Hepatocyte (in vitro differentiated cells): ENCODE results near the gene NRL. TPM values are rescaled to one million over a fixed set of nuclear protein-coding genes. Genes with fewer than 3 reads are reported as not detected.

Experiments used
- microRNA-seq: library from miRNA; unstranded; fragments of <30 nt; microRNA quantifications from one replicate; pipeline ENCODE4, GENCODE V29; 2017
- polyA plus RNA-seq: library from polyadenylated mRNA; unstranded; fragments of >200 nt; fragmentation: Nextera tagmentation; extraction: Ambion mirVana; gene quantifications from 2 replicates; pipeline ENCODE4 v1.2.1, GENCODE V29; 2016
- small RNA-seq: library from RNA; depleted of rRNA; stranded (forward); fragments of <200 nt; gene quantifications from one replicate; pipeline ENCODE3, GENCODE V24; 2014
- total RNA-seq: library from RNA; depleted of rRNA; stranded (reverse); fragments of >200 nt; gene quantifications from 2 replicates; pipeline ENCODE4 v1.2.3, GENCODE V29; 2014

The NRL gene
- total and polyA plus RNA-seq, 2 experiments from 2014 or later = 1.2 to 2.4 TPM

Small RNAs within 50 kb of the gene (microRNA-seq; reads per million reads assigned to microRNA genes)
- gene MIR7703 = not detected

Small RNAs within 50 kb of the gene (small RNA-seq; reads per million reads assigned to genes)
- not detected for gene RNA5SP383

Other genes starting within 250 kb of the NRL start
- 26.5 and 38.3 TPM in 2 replicates for gene DHRS4, start 161.2 kb downstream of the NRL start, total RNA-seq
- gene DHRS4, start 161.2 kb downstream of the NRL start, polyA plus RNA-seq = 41.3 and 47.4 TPM in 2 replicates
- gene DHRS4L2, start 126.0 kb downstream of the NRL start, total RNA-seq = 14.6 and 15.2 TPM in 2 replicates
- gene DHRS4L2, start 126.0 kb downstream of the NRL start, polyA plus RNA-seq = 22.6 and 28.4 TPM in 2 replicates
- gene CARMIL3, start 62.9 kb downstream of the NRL start, total RNA-seq = 0.37 and 0.40 TPM in 2 replicates
- 0.46 TPM in 1 of 2 replicates, not detected in the other for gene CARMIL3, start 62.9 kb downstream of the NRL start, polyA plus RNA-seq
- gene CPNE6, start 43.4 kb downstream of the NRL start, total RNA-seq = not detected in 2 replicates
- not detected in 2 replicates for gene CPNE6, start 43.4 kb downstream of the NRL start, polyA plus RNA-seq
- gene PCK2, start 20.6 kb downstream of the NRL start, total RNA-seq = 68.7 and 76.5 TPM in 2 replicates
- 75.0 and 88.8 TPM in 2 replicates for gene PCK2, start 20.6 kb downstream of the NRL start, polyA plus RNA-seq
- 78.9 and 85.4 TPM in 2 replicates for gene DCAF11, start 172 bp downstream of the NRL start, total RNA-seq
- 50.3 and 55.6 TPM in 2 replicates for gene DCAF11, start 172 bp downstream of the NRL start, polyA plus RNA-seq
- 0.24 and 1.0 TPM in 2 replicates for gene FITM1, start 15.7 kb upstream of the NRL start, total RNA-seq
- 0.62 and 2.2 TPM in 2 replicates for gene FITM1, start 15.7 kb upstream of the NRL start, polyA plus RNA-seq
- 123 and 134 TPM in 2 replicates for gene PSME1, start 21.2 kb upstream of the NRL start, total RNA-seq
- gene PSME1, start 21.2 kb upstream of the NRL start, polyA plus RNA-seq = 202 and 238 TPM in 2 replicates
- 13.8 TPM in 2 replicates for gene EMC9, start 26.6 kb upstream of the NRL start, total RNA-seq
- 32.2 and 34.1 TPM in 2 replicates for gene EMC9, start 26.6 kb upstream of the NRL start, polyA plus RNA-seq
- gene PSME2, start 31.7 kb upstream of the NRL start, total RNA-seq = 62.7 and 75.5 TPM in 2 replicates
- gene PSME2, start 31.7 kb upstream of the NRL start, polyA plus RNA-seq = 178 and 189 TPM in 2 replicates
- gene RNF31, start 32.5 kb upstream of the NRL start, total RNA-seq = 27.8 and 35.0 TPM in 2 replicates
- 27.3 and 29.7 TPM in 2 replicates for gene RNF31, start 32.5 kb upstream of the NRL start, polyA plus RNA-seq
- 33.7 and 42.7 TPM in 2 replicates for gene IRF9, start 46.3 kb upstream of the NRL start, total RNA-seq
- 66.9 and 79.5 TPM in 2 replicates for gene IRF9, start 46.3 kb upstream of the NRL start, polyA plus RNA-seq
- gene REC8, start 57.1 kb upstream of the NRL start, total RNA-seq = 28.5 and 44.8 TPM in 2 replicates
- gene REC8, start 57.1 kb upstream of the NRL start, polyA plus RNA-seq = 170 and 193 TPM in 2 replicates
- 18.7 and 19.5 TPM in 2 replicates for gene IPO4, start 73.9 kb upstream of the NRL start, total RNA-seq
- gene IPO4, start 73.9 kb upstream of the NRL start, polyA plus RNA-seq = 19.0 and 26.4 TPM in 2 replicates
- 68.1 and 75.4 TPM in 2 replicates for gene TM9SF1, start 80.5 kb upstream of the NRL start, total RNA-seq
- gene TM9SF1, start 80.5 kb upstream of the NRL start, polyA plus RNA-seq = 84.0 and 86.1 TPM in 2 replicates
- 0.84 TPM in 1 of 2 replicates, not detected in the other for gene TSSK4, start 90.7 kb upstream of the NRL start, total RNA-seq
- 0.74 and 1.4 TPM in 2 replicates for gene TSSK4, start 90.7 kb upstream of the NRL start, polyA plus RNA-seq
- 25.6 and 40.8 TPM in 2 replicates for gene CHMP4A, start 98.5 kb upstream of the NRL start, total RNA-seq
- 73.6 and 106 TPM in 2 replicates for gene CHMP4A, start 98.5 kb upstream of the NRL start, polyA plus RNA-seq
- gene MDP1, start 101.1 kb upstream of the NRL start, total RNA-seq = 8.0 and 12.2 TPM in 2 replicates
- 16.1 and 20.9 TPM in 2 replicates for gene MDP1, start 101.1 kb upstream of the NRL start, polyA plus RNA-seq
- gene NEDD8, start 117.4 kb upstream of the NRL start, total RNA-seq = 158 and 162 TPM in 2 replicates
- 326 TPM in 2 replicates for gene NEDD8, start 117.4 kb upstream of the NRL start, polyA plus RNA-seq
- 70.2 and 83.4 TPM in 2 replicates for gene GMPR2, start 118.0 kb upstream of the NRL start, total RNA-seq
- 62.4 and 69.6 TPM in 2 replicates for gene GMPR2, start 118.0 kb upstream of the NRL start, polyA plus RNA-seq
- gene TINF2, start 127.7 kb upstream of the NRL start, total RNA-seq = 34.0 and 36.5 TPM in 2 replicates
- gene TINF2, start 127.7 kb upstream of the NRL start, polyA plus RNA-seq = 39.6 and 42.5 TPM in 2 replicates
- 0.33 and 0.56 TPM in 2 replicates for gene TGM1, start 148.2 kb upstream of the NRL start, total RNA-seq
- gene TGM1, start 148.2 kb upstream of the NRL start, polyA plus RNA-seq = 1.5 and 1.9 TPM in 2 replicates
- gene RABGGTA, start 156.6 kb upstream of the NRL start, total RNA-seq = 13.0 and 18.2 TPM in 2 replicates
- 36.0 and 52.1 TPM in 2 replicates for gene RABGGTA, start 156.6 kb upstream of the NRL start, polyA plus RNA-seq
- 23.0 and 29.9 TPM in 2 replicates for gene DHRS1, start 184.8 kb upstream of the NRL start, total RNA-seq
- 39.5 and 55.9 TPM in 2 replicates for gene DHRS1, start 184.8 kb upstream of the NRL start, polyA plus RNA-seq
- 12.5 and 13.2 TPM in 2 replicates for gene NOP9, start 184.9 kb upstream of the NRL start, total RNA-seq
- 2.4 and 3.7 TPM in 2 replicates for gene NOP9, start 184.9 kb upstream of the NRL start, polyA plus RNA-seq
- 43.0 and 56.9 TPM in 2 replicates for gene CIDEB, start 193.0 kb upstream of the NRL start, total RNA-seq
- gene CIDEB, start 193.0 kb upstream of the NRL start, polyA plus RNA-seq = 46.3 and 59.9 TPM in 2 replicates
- 3.3 and 3.6 TPM in 2 replicates for gene LTB4R2, start 195.2 kb upstream of the NRL start, total RNA-seq
- 0.56 and 0.92 TPM in 2 replicates for gene LTB4R2, start 195.2 kb upstream of the NRL start, polyA plus RNA-seq
- 4.2 and 5.1 TPM in 2 replicates for gene LTB4R, start 196.6 kb upstream of the NRL start, total RNA-seq
- 3.6 and 6.2 TPM in 2 replicates for gene LTB4R, start 196.6 kb upstream of the NRL start, polyA plus RNA-seq
- gene ADCY4, start 220.1 kb upstream of the NRL start, total RNA-seq = 0.63 and 1.4 TPM in 2 replicates
- 1.3 and 4.1 TPM in 2 replicates for gene ADCY4, start 220.1 kb upstream of the NRL start, polyA plus RNA-seq
- 4.8 and 9.1 TPM in 2 replicates for gene RIPK3, start 225.0 kb upstream of the NRL start, total RNA-seq
- gene RIPK3, start 225.0 kb upstream of the NRL start, polyA plus RNA-seq = 7.0 and 7.4 TPM in 2 replicates